Activated naive CD8-positive, alpha-beta T cell treated with anti-CD3 and anti-CD28 coated beads, Interleukin-2, amount 50 U/mL, for 24 hours (primary cell): ENCODE measurements around the gene LPIN2.
"Not testable (repeated sequence)": the region's sequence is repeated elsewhere in the genome, so short reads cannot be mapped to it uniquely, and the experiment has no call there.

Source experiments
- ATAC-seq: fragments of 150-1000 bp; cut with Tn5 transposase; one replicate; pipeline ENCODE4 v1.10.0; 2021
- DNase-seq: peaks from one replicate; pipeline ENCODE4 v3.0.0; 2021
- H3K27ac Mint-ChIP-seq: one replicate; pipeline ENCODE4 v1.8.0; 2021; ENCODE audit warnings: mild to moderate bottlenecking, mixed read lengths
- H3K27me3 Mint-ChIP-seq: one replicate; pipeline ENCODE4 v1.8.0; 2021; ENCODE audit warnings: mixed read lengths
- H3K36me3 Mint-ChIP-seq: one replicate; pipeline ENCODE4 v1.8.0; 2021; ENCODE audit warnings: low read depth, mixed read lengths
- H3K4me1 Mint-ChIP-seq: one replicate; pipeline ENCODE4 v1.8.0; 2021; ENCODE audit warnings: mixed read lengths
- H3K4me3 Mint-ChIP-seq: one replicate; pipeline ENCODE4 v1.8.0; 2021; ENCODE audit warnings: mild to moderate bottlenecking, moderate library complexity, mixed read lengths
- H3K9me3 Mint-ChIP-seq: one replicate; pipeline ENCODE4 v1.8.0; 2021; ENCODE audit warnings: mixed read lengths

Gene LPIN2

DNA sequence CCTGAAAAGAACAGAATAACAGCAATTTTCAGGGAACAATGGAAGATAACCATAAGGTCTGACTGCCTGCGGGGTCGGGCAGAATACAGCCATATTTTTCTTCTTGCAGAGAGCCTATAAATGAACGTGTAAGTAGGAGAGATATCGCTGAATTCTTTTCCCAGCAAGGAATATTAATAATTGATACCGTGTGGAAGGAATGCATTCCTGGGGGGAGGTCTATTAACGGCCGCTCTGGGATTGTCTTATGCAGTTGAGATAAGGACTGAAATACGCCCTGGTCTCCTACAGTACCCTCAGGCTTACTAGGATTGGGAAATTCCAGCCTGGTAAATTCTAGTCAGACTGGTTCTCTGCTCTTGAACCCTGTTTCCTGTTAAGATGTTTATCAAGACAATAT lies 9.2 kb downstream of the LPIN2 start:
- H3K27me3 Mint-ChIP-seq, ATAC-seq, DNase-seq, H3K4me3 Mint-ChIP-seq, H3K9me3 Mint-ChIP-seq, H3K27ac Mint-ChIP-seq: not testable (repeated sequence)
- peaks cover 32% of the 10 kb centered on the region for H3K4me1 Mint-ChIP-seq
- peaks cover 64% of the 10 kb centered on the region for H3K36me3 Mint-ChIP-seq

DNA sequence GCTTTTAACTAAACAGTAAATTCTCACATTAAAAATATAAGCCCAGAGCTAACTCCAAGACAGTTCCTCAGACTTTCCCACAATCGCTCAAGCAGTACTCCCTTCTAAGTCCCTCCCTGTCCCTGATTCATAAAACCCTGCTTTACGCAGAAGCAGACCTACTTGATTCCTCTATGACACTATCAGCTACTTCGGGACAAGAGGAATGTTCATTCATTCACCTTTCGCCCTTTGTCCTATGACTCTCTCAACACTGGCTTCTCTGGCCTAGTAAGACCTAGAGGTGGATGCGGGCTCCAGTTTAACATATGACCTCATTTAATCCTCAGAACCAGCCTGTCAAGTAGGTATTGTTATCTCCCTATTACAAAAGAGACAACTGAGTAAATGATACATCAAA lies 10.2 kb downstream of the LPIN2 start:
- ATAC-seq (no peak), DNase-seq (no peak)
- peaks cover 39% of the 10 kb centered on the region for H3K4me1 Mint-ChIP-seq
- no peaks in the 10 kb centered on the region for H3K27me3 Mint-ChIP-seq
- H3K27ac Mint-ChIP-seq = no peak overlapping the region
- H3K9me3 Mint-ChIP-seq = peaks cover 6% of the 10 kb centered on the region
- peaks cover 59% of the 10 kb centered on the region for H3K36me3 Mint-ChIP-seq
- no peak overlapping the region for H3K4me3 Mint-ChIP-seq

DNA sequence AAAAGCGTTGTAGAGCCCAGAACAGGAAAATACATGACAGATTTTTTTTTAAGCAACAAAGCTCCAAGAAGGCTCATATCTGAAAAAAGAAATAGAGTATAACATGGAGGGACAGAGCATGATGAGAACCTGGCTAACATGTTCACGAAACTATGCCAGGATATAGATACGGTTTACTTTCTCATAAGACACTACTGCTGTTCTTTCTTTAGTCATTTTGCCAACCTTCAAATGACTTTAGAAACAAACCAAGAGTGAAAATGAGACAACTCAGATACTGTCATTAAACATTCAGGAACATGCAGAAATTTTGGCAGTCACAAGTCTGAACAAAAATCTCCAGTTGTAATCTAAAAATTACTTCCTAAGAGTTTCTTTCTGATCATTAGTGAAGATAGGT lies 14.3 kb downstream of the LPIN2 start:
- Mint-ChIP-seq H3K4me3 (no peak overlapping the region), H3K27me3 (no peaks in the 10 kb centered on the region), H3K9me3 (peaks cover 6% of the 10 kb centered on the region), H3K4me1 (peaks cover 56% of the 10 kb centered on the region), H3K27ac (no peak overlapping the region), H3K36me3 (peaks cover 30% of the 10 kb centered on the region)
- ATAC-seq (no peak), DNase-seq (no peak)

DNA sequence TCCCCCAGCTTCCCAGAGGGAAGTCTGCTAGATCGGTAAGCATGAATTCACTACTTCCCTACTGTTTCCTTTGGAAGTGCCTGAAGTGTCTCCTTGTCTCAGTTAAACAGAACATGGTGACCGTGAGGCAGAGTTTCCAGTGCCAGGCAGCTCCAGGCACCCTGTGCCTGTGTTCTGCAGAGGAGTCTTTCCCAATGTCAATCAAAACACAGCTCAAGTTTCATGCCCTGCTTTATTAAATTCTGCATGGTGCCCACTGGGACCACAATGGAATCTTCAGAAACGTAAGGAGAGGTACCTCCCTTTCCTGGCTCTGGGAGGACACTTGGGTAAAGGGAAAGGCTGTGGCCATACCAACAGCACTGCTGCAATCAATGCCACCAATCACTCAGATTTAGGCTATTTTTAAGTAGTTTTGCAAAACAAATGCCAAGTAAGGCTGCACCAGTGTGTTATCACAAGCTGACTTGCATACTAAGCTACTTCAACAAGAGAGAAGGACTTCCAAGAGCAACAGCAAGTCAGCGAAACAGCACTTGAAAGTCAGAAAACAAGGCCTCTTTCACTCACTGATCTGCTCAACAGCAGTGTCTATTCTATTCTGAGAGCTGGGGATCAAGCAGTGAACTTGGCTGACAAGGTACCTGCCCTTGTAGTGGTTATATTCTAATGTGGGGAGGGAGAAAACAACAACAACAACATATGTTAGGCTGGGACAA lies 14.9 kb downstream of the LPIN2 start:
- Mint-ChIP-seq H3K27me3 (no peaks in the 10 kb centered on the region), H3K4me1 (peaks cover 57% of the 10 kb centered on the region), H3K27ac (peak overlapping the region; percentile 66), H3K4me3 (no peak overlapping the region), H3K9me3 (peaks cover 6% of the 10 kb centered on the region), H3K36me3 (peaks cover 25% of the 10 kb centered on the region)
- DNase-seq = no peak
- no peak for ATAC-seq

DNA sequence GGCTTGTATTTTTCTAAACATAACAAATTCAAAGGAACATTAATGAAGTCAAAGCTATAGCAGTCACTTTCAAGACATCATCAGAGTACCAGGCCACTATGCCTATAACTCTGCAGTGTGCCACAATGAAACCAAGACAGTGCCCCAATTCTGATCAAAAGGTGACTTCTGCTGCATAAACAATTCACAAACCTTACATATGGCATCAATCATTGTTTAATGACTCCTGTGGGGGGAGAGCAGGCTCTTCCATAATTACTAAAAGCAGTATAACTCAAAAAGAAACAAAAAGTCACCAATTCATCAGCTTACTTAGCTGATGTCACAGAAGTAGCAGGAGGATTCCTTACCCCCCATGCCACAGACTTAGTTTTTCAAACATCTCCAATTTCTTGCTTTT lies 15.5 kb downstream of the LPIN2 start:
- Mint-ChIP-seq H3K36me3 (peaks cover 20% of the 10 kb centered on the region), H3K4me3 (no peak overlapping the region), H3K27ac (peak overlapping the region; percentile 66), H3K9me3 (peaks cover 6% of the 10 kb centered on the region), H3K4me1 (peaks cover 60% of the 10 kb centered on the region), H3K27me3 (no peaks in the 10 kb centered on the region)
- ATAC-seq (peak; percentile 12), DNase-seq (no peak)

DNA sequence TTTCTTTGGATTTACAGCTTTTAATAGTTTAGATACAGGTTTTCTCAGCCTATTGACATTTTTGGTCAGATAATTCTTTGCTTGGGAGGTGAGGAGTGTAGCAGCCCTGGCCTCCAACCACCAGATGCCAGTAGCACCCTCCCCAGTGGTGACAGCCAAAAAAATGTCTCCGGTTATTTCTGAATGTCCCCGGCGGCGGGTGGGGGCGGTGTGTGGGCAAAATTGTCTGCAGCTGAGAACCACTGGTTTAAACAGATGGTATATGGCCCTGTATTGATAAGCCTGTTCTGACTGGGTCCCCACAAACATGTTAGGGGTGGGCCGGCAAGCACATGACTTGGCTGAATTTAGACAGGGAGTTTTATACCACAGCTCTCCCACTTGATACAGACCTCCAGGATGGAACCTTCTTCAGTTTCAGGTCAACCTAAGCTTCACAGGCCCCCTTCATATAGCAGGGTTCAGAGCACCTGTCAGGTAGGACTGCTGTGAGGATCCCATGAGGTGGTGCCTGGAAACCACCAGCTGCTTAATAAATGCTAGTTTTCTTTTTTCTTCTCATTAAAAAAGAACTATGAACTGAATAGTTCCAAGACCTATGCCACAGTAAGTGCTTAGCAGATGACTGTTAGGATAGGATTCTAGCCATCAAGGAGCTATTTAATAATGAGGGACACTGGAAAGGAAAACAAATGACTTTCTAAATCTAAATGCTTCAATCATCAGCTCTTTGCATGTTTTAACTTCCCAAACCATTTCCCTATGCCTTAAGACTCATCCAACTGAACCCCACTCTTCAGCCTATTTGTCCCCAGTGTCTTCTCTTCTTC lies 18.1 kb downstream of the LPIN2 start:
- peak overlapping the region; percentile 80 for H3K27ac Mint-ChIP-seq
- H3K4me1 Mint-ChIP-seq = peaks cover 80% of the 10 kb centered on the region
- H3K9me3 Mint-ChIP-seq = no peaks in the 10 kb centered on the region
- peak overlapping the region; percentile 30 for H3K4me3 Mint-ChIP-seq
- DNase-seq = peak; percentile 71
- H3K36me3 Mint-ChIP-seq = peaks cover 15% of the 10 kb centered on the region
- peak; percentile 76 for ATAC-seq
- H3K27me3 Mint-ChIP-seq = no peaks in the 10 kb centered on the region

DNA sequence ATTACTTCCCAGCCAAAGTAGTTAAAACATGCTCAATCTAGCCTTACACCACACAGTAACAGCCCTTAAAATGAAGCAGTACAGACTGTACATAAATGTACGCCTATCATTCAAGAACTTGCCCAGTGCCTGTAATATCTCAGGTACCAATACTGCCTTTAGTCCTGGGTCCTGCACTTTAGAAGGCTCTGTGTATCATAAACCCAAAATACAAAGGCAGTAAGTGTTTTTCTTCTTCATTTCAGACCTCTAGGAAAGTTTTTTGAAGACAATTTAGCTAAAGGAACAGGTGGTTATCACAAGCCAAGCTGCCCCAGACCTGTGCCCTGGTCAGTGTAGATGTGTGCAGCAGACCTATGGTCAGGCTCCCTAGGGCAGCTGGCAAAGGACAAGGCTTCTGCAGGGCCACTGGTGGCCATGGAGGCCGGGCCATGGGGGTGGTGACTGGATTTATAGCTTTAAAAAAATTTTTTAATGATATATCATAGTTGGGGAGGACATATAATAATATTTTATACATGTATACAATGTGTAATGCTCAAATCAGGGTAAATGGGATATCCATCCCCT lies 18.8 kb downstream of the LPIN2 start:
- H3K4me1 Mint-ChIP-seq = peaks cover 82% of the 10 kb centered on the region
- H3K36me3 Mint-ChIP-seq = peaks cover 20% of the 10 kb centered on the region
- peak overlapping the region; percentile 21 for H3K4me3 Mint-ChIP-seq
- ATAC-seq = no peak
- no peak for DNase-seq
- peak overlapping the region; percentile 80 for H3K27ac Mint-ChIP-seq
- no peaks in the 10 kb centered on the region for H3K27me3 Mint-ChIP-seq
- H3K9me3 Mint-ChIP-seq = no peaks in the 10 kb centered on the region

DNA sequence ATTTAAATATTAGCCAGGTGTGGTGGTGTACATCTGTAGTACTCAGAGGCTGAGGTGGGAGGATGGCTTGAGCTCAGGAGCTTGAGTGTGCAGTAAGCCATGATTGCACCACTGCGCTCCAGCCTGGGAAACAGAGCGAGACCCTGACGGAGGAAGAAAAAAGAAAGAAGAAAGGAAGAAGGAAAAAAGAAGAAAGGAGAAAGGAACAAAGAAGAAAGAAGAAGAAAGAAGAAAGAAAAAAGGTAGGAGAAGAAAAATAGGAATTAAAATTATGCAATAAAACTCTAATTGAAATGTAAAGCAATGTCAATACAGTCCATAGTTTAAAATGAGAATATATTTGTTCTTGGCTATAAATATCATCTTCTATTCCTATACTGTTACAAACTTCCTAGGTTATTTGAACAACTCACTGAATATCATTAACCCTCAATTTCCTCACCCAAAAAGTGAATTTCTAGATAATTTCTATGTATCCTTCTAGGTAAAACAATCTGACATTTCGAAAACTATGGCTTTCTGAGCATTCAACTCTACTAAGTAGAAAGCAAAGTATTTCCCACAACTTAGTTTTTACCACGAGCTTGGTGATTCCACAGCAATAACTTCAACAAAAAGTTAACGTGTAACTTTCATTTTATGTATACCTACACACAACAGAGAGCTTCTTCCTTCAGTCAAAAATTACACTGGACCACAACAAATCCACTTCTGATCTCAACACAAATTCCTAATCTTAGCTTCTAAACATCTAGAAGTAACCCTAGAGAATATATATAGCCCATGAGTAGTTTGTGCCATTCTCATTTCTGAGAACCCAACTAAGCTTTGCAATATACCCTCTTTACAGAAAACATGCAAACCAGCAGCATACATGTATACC lies 19.7 kb downstream of the LPIN2 start:
- H3K4me1 Mint-ChIP-seq = peaks cover 82% of the 10 kb centered on the region
- ATAC-seq (peak; percentile 43), DNase-seq (no peak)
- peak overlapping the region; percentile 80 for H3K27ac Mint-ChIP-seq
- H3K9me3 Mint-ChIP-seq = no peaks in the 10 kb centered on the region
- no peaks in the 10 kb centered on the region for H3K27me3 Mint-ChIP-seq
- peak overlapping the region; percentile 41 for H3K4me3 Mint-ChIP-seq
- peaks cover 24% of the 10 kb centered on the region for H3K36me3 Mint-ChIP-seq

DNA sequence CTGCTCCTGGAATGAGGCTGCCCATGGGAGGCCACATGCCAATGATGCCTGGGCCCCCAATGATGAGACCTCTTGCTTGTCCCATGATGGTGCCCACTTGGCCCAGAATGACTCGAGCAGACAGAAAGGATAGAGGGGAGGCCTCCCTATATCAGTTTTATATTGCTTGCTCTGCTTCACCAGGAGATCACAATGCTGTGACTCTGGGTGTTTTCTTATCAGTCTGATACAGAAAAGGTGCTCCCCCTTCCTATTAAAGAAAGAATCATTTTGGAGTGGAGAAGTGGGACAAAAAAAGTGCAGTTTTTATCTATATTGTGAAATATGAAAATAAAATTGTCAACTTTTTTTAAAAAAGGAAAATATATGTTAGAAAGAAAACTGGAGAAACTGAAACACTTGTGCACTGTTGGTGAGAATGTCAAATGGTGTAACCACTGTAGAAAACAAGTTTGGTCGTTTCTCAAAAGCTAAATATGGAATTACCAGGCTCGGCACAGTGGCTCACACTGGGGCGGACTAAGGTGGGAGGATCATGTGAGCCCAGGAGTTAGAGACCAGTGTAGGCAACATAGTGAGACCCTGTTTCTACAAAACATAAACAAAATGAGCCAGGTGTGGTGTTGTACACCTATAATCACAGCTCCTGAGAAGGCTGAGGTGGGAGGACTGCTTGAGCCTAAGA lies 21.8 kb downstream of the LPIN2 start:
- no peak overlapping the region for H3K4me3 Mint-ChIP-seq
- H3K27me3 Mint-ChIP-seq = no peaks in the 10 kb centered on the region
- DNase-seq = no peak
- no peaks in the 10 kb centered on the region for H3K9me3 Mint-ChIP-seq
- peak; percentile 21 for ATAC-seq
- H3K27ac Mint-ChIP-seq = peak overlapping the region; percentile 73
- peaks cover 75% of the 10 kb centered on the region for H3K4me1 Mint-ChIP-seq
- peaks cover 26% of the 10 kb centered on the region for H3K36me3 Mint-ChIP-seq

DNA sequence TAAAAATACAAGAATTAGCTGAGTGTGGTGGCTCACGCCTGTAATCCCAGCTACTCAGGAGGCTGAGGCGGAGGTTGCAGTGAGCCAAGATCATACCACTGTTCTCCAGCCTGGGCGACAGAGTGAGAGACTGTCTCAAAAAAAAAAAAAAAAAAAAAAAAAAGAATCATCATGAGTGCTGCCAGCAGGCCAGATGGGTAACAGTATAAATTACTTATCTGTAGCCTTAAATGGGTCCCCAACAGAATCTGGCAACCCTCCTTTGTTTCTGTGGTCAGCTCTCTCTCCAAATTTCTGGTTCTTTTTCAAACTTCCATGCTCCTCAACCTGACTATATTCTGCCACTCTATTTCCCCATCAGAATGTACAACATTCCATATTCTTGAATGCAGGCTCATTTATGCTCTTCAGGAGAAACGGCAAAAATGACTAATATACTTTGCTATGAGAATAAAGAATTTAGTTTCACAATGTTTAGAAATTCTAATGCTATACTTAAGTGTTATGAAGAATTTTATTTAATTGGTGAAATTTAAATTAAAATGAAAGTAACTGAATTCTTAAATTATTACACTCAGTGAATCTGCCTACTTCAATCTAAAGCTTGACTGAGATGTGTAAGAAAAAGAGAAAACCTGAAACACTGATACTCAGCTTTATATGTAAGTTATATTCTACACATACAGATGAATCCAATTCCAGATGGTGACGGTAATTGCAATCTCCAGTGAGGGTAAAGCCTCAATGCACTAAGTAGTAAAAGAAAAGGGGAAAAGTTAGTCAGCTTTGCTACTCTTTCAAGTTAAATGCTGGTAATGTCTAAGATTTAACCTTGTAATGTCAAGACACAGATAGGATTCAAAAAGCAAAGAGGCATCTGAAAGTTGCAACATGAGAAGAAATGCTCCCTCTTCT lies 24.8 kb downstream of the LPIN2 start:
- Mint-ChIP-seq H3K9me3 (no peaks in the 10 kb centered on the region), H3K27ac (no peak overlapping the region), H3K4me3 (no peak overlapping the region), H3K4me1 (peaks cover 75% of the 10 kb centered on the region), H3K27me3 (no peaks in the 10 kb centered on the region), H3K36me3 (peaks cover 26% of the 10 kb centered on the region)
- ATAC-seq (no peak), DNase-seq (no peak)

DNA sequence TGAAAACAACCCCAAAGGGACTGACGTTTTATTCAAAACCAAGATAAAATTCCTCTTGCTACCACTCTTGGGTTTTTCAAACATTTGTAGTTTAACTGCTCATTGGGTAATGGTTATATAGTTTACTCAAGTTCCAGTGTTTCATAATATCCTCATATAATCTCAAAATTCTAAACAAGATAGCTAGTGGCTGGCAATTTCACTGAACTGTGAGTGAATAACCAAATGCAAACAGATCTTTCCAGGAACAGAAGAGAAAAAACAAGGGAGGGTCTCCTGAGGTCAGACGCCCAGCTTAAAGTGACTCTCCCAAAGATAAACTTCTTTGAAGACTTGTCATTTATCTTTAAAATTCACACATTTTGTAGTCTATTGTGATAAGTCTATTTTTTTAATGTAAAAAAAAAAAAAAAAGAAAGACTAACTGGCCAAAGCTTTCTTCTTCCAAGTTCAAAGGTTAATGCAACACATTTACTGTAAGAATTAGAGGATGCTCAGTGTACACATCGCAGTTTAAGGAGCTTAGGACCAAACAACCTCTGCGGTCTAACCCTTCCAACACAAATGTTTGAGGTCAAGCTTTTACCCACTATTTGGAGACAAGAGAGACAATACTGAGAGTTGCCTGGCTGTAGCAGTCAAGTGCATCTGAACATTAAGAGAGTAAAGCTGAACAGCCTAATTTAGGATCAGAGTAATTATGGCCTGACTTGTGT lies 26.6 kb downstream of the LPIN2 start:
- H3K4me3 Mint-ChIP-seq = no peak overlapping the region

DNA sequence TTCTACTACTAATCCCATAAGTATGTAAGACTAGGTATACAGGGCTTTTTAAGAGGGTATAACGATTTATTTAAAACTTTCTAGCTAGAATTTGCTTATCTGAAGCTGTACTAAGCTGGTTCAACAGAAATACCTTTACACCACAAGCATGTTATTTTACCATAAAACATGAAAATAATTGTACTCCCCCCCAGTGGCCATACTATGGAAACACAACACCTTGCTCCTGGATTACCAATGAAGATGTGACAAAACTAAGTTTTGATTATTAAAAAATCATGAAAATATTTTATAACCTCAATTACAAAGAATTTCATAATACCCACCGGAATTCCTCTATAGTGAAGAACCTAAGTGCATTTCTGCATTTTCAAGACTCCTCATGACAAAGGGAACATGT lies 27.3 kb downstream of the LPIN2 start:
- Mint-ChIP-seq H3K9me3 (no peaks in the 10 kb centered on the region), H3K4me1 (peaks cover 79% of the 10 kb centered on the region), H3K27ac (no peak overlapping the region), H3K27me3 (no peaks in the 10 kb centered on the region), H3K36me3 (peaks cover 17% of the 10 kb centered on the region), H3K4me3 (no peak overlapping the region)
- ATAC-seq = no peak
- no peak for DNase-seq

More for the DNA sequence above, 26.6 kb downstream of the LPIN2 start:
- H3K27ac Mint-ChIP-seq = no peak overlapping the region
- H3K36me3 Mint-ChIP-seq = peaks cover 20% of the 10 kb centered on the region
- peaks cover 79% of the 10 kb centered on the region for H3K4me1 Mint-ChIP-seq
- H3K9me3 Mint-ChIP-seq = no peaks in the 10 kb centered on the region
- DNase-seq (no peak), ATAC-seq (no peak)
- H3K27me3 Mint-ChIP-seq = no peaks in the 10 kb centered on the region
